Right atrium auricular region (tissue), 2 donors: Measurements from ENCODE around the gene KLF9. TPM values are rescaled to one million over a fixed set of nuclear protein-coding genes. Genes with fewer than 3 reads are reported as not detected.

Experiments
- DNase-seq: peaks from one replicate; pipeline ENCODE4 v3.0.0-alpha.2; 2019; ENCODE audit warnings: low spot score
- H3K27ac ChIP-seq, 2 donors: fragments of 200-600 bp; sonication (generic); 1 replicate in 1 of 2; 2 replicates in 1 of 2; pipeline ENCODE4 v1.5.1; 2016 to 2019
- H3K27me3 ChIP-seq, 2 donors: fragments of 200-600 bp; sonication (generic); one replicate each; pipeline versions ENCODE4 v1.5.1 to v1.6.0; 2017 to 2019
- H3K36me3 ChIP-seq: fragments of 200-600 bp; sonication (generic); one replicate; pipeline ENCODE4 v1.5.1; 2016
- H3K4me1 ChIP-seq, 2 donors: fragments of 200-600 bp; sonication (generic); one replicate each; pipeline versions ENCODE4 v1.5.1 to v1.6.0; 2017 to 2019
- H3K4me3 ChIP-seq, 2 donors: fragments of 200-600 bp; sonication (generic); 1 replicate in 1 of 2; 2 replicates in 1 of 2; pipeline ENCODE4 v1.5.1; 2017 to 2019; ENCODE audit warnings: mild to moderate bottlenecking in 1 of 2, moderate library complexity in 1 of 2
- H3K9me3 ChIP-seq, 2 donors: fragments of 200-600 bp; sonication (generic); one replicate each; pipeline ENCODE4 v1.5.1; 2019
- CTCF ChIP-seq, 2 donors: fragments of 200-600 bp; sonication (generic); IDR thresholded peaks; one replicate each; pipeline ENCODE4 v1.5.1; 2019; ENCODE audit warnings: antibody characterized with exemption in 2 of 2
- total RNA-seq, 2 donors: library from RNA; depleted of rRNA; stranded (reverse); fragments of >200 nt; gene quantifications; one replicate each; pipeline ENCODE4 v1.1.0, GENCODE V29; 2016

KLF9 gene
- total RNA-seq, 2 donors from 2014 or later = 74.1 to 76.7 TPM

GRCh38 chr9:70395652-70396051 lies 18.8 kb downstream of the KLF9 start:
- Histone ChIP-seq H3K9me3 (no peaks in the 10 kb centered on the region), H3K27me3 (no peaks in the 10 kb centered on the region), H3K4me1 (peaks cover 0 to 98% of the 10 kb centered on the region in 2 donors), H3K4me3 (no peak overlapping the region), H3K36me3 (no peaks in the 10 kb centered on the region), H3K27ac (no peak overlapping the region)
- peak; percentile 54 for DNase-seq
- no peak for TF ChIP-seq CTCF (IDR thresholded peaks at IDR 0.05)

GRCh38 chr9:70392850-70393249 lies 21.6 kb downstream of the KLF9 start:
- Histone ChIP-seq H3K36me3 (no peaks in the 10 kb centered on the region), H3K4me1 (peaks cover 0 to 97% of the 10 kb centered on the region in 2 donors), H3K27me3 (no peaks in the 10 kb centered on the region), H3K4me3 (no peak overlapping the region), H3K27ac (peak overlapping the region; percentile 44 to 56), H3K9me3 (no peaks in the 10 kb centered on the region)
- DNase-seq = no peak
- TF ChIP-seq CTCF (IDR thresholded peaks at IDR 0.05) = no peak

GRCh38 chr9:70392189-70392588 lies 22.3 kb downstream of the KLF9 start:
- Histone ChIP-seq H3K36me3 (peaks cover 6% of the 10 kb centered on the region), H3K9me3 (no peaks in the 10 kb centered on the region), H3K4me1 (peaks cover 0 to 96% of the 10 kb centered on the region in 2 donors), H3K4me3 (no peak overlapping the region), H3K27me3 (no peaks in the 10 kb centered on the region), H3K27ac (peak overlapping the region; percentile 44 to 56)
- TF ChIP-seq CTCF (IDR thresholded peaks at IDR 0.05) = peak; percentile 23 to 54
- no peak for DNase-seq

GRCh38 chr9:70390933-70391341 lies 23.5 kb downstream of the KLF9 start:
- no peak overlapping the region for H3K4me3 ChIP-seq
- H3K36me3 ChIP-seq = peaks cover 18% of the 10 kb centered on the region
- H3K27me3 ChIP-seq = no peaks in the 10 kb centered on the region
- H3K9me3 ChIP-seq = no peaks in the 10 kb centered on the region
- H3K4me1 ChIP-seq = peaks cover 0 to 92% of the 10 kb centered on the region in 2 donors
- TF ChIP-seq CTCF (IDR thresholded peaks at IDR 0.05) = no peak
- peak; percentile 48 for DNase-seq
- peak overlapping the region; percentile 54 to 56 for H3K27ac ChIP-seq

- Histone ChIP-seq H3K9me3 (no peaks in the 10 kb centered on the region), H3K27ac (peak overlapping the region; percentile 54 to 56), H3K36me3 (peaks cover 22% of the 10 kb centered on the region), H3K4me3 (no peak overlapping the region), H3K27me3 (no peaks in the 10 kb centered on the region), H3K4me1 (peaks cover 0 to 81% of the 10 kb centered on the region in 2 donors)
- no peak for TF ChIP-seq CTCF (IDR thresholded peaks at IDR 0.05)
- DNase-seq = peak; percentile 59
Observed at GRCh38 chr9:70389621-70390266, 24.7 kb downstream of the KLF9 start.

- Histone ChIP-seq H3K4me1 (peaks cover 0 to 81% of the 10 kb centered on the region in 2 donors), H3K4me3 (no peak overlapping the region), H3K27me3 (no peaks in the 10 kb centered on the region), H3K27ac (peak overlapping the region; percentile 53 to 56), H3K36me3 (peaks cover 23% of the 10 kb centered on the region), H3K9me3 (no peaks in the 10 kb centered on the region)
- DNase-seq = no peak
- no peak for TF ChIP-seq CTCF (IDR thresholded peaks at IDR 0.05)
Observed at GRCh38 chr9:70389188-70389587, 25.3 kb downstream of the KLF9 start.
